Testis (tissue), 2 donors: ENCODE measurements around the gene PLS1.

Experiments used
- CTCF ChIP-seq, 3 experiments: fragments of 450-650 bp in 2 of 3; fragments of 200-600 bp in 1 of 3; sonication (generic) in 1 of 3; IDR thresholded peaks; one replicate each; pipeline ENCODE4 v1.5.1; 2016 to 2019; ENCODE audit warnings: antibody characterized with exemption in 3 of 3, mild to moderate bottlenecking in 2 of 3, moderate library complexity in 1 of 3
- POLR2A ChIP-seq: fragments of 450-650 bp; IDR thresholded peaks from one replicate; pipeline ENCODE4 v1.6.1; 2017; ENCODE audit warnings: antibody characterized with exemption, mild to moderate bottlenecking, moderate library complexity

DNA sequence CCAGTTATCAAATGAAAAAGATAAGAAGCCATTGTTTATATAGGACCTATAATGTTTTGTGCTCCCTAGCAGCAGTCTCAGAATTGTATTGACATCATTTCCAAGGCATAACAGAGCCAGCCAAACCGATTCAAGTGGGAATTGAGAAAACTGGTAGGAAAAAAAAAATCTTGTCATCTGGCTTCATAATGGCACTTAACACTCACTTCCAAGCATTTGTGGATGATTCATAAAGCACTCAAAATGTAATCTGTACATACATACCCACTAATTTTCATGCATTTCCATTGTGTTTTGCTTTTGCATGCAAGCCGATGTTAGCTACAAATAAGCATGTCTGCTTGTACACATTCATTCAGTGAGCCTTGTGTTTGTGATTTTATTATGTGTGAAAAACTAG lies 109.0 kb downstream of the PLS1 start:
- TF ChIP-seq POLR2A (no peak), CTCF (IDR thresholded peaks at IDR 0.05) (no peak)
